Sigmoid colon (tissue), 4 donors: ENCODE measurements around the gene FNDC10.

ENCODE experiments used
- CTCF ChIP-seq, 4 experiments: fragments of 450-650 bp in 3 of 4; fragments of 200-600 bp in 1 of 4; IDR thresholded peaks; one replicate each; pipeline ENCODE4 v1.5.1; 2016 to 2019; ENCODE audit warnings: antibody characterized with exemption in 4 of 4, mild to moderate bottlenecking in 3 of 4, moderate library complexity in 2 of 4
- EP300 ChIP-seq, 4 donors: sonication (generic); formaldehyde crosslinking; IDR thresholded peaks; one replicate each; pipeline ENCODE4 v1.6.1; 2017; ENCODE audit warnings: antibody characterized with exemption in 4 of 4
- POLR2A ChIP-seq, 2 donors: fragments of 450-650 bp; IDR thresholded peaks; one replicate each; pipeline ENCODE4 v1.6.1; 2016; ENCODE audit warnings: antibody characterized with exemption in 2 of 2, mild to moderate bottlenecking in 2 of 2, moderate library complexity in 2 of 2
- POLR2AphosphoS5 ChIP-seq, 4 donors: sonication (generic); formaldehyde crosslinking; IDR thresholded peaks; one replicate each; pipeline ENCODE4 v1.6.1; 2017; ENCODE audit warnings: antibody characterized with exemption in 4 of 4

- TF ChIP-seq CTCF (IDR thresholded peaks at IDR 0.05) (no peak), POLR2AphosphoS5 (IDR thresholded peaks at IDR 0.05) (no peak), POLR2A (IDR thresholded peaks at IDR 0.05) (no peak), EP300 (IDR thresholded peaks at IDR 0.05) (no peak)
Measured at GRCh38 chr1:1560178-1560577, 39.8 kb downstream of the FNDC10 start.
